PC-3 (cell line): ENCODE results near the gene SNX5. TPM values are rescaled to one million over a fixed set of nuclear protein-coding genes. Genes with fewer than 3 reads are reported as not detected.

Experiments used
- ATAC-seq: fragments of 200-7000 bp; cut with Tn5 transposase; 2 replicates; pipeline ENCODE4 v1.9.1; 2020; ENCODE audit warnings: mild to moderate bottlenecking, moderate library complexity
- BruUV-seq: library from RNA; stranded (reverse); fragments of 400-500 nt; replicated peaks from 2 replicates; lab custom pipeline; 2021; lab: Mats Ljungman, UMichigan
- CTCF ChIA-PET: fragments of 300-600 bp; sonication (Branson Sonifier 250); formaldehyde crosslinking; loops from one replicate; lab custom pipeline; 2022; ENCODE audit warnings: antibody characterized with exemption; lab: Charles Lee
- POLR2A ChIA-PET: fragments of 300-600 bp; sonication (Branson Sonifier 250); formaldehyde crosslinking; loops from one replicate; lab custom pipeline; 2022; ENCODE audit warnings: antibody characterized with exemption; ENCODE audit not compliant: unreplicated experiment; lab: Charles Lee
- DNase-seq: peaks from one replicate; pipeline ENCODE4 v3.0.0-alpha.2; 2015
- H2AFZ ChIP-seq: fragments of 300-600 bp; sonication (generic); 2 replicates; pipeline ENCODE4 v1.6.0; 2016; ENCODE audit warnings: antibody characterized with exemption, low read length
- H3F3A ChIP-seq: fragments of 300-600 bp; sonication (generic); one replicate; pipeline ENCODE4 v1.6.0; 2017; ENCODE audit warnings: antibody characterized with exemption, low read length, control low read depth, mild to moderate bottlenecking; ENCODE audit not compliant: unreplicated experiment
- H3K27ac ChIP-seq: fragments of 300-600 bp; sonication (generic); 2 replicates; pipeline ENCODE4 v1.5.1; 2016; ENCODE audit warnings: mild to moderate bottlenecking, low read length
- H3K27me3 ChIP-seq: fragments of 300-600 bp; sonication (generic); 2 replicates; pipeline ENCODE4 v1.6.1; 2016; ENCODE audit warnings: low read length, mixed read lengths
- H3K36me3 ChIP-seq: fragments of 300-600 bp; sonication (generic); 2 replicates; pipeline ENCODE4 v1.6.1; 2016; ENCODE audit warnings: low read depth, mixed run types, low read length, mixed read lengths
- H3K4me1 ChIP-seq: fragments of 300-600 bp; sonication (generic); 2 replicates; pipeline ENCODE4 v1.5.1; 2016; ENCODE audit warnings: low read length; ENCODE audit not compliant: insufficient read depth
- H3K4me2 ChIP-seq: fragments of 300-600 bp; sonication (generic); 2 replicates; pipeline ENCODE4 v1.6.0; 2016; ENCODE audit warnings: low read length
- H3K4me3 ChIP-seq: fragments of 300-600 bp; sonication (generic); 2 replicates; pipeline ENCODE4 v1.5.1; 2016; ENCODE audit warnings: mild to moderate bottlenecking, low read length, mixed read lengths
- H3K79me2 ChIP-seq: fragments of 300-600 bp; sonication (generic); 2 replicates; pipeline ENCODE4 v1.6.1; 2017; ENCODE audit warnings: low read length, mixed read lengths
- H3K9ac ChIP-seq: fragments of 300-600 bp; sonication (generic); 2 replicates; pipeline ENCODE4 v1.6.0; 2016; ENCODE audit warnings: mild to moderate bottlenecking, low read length
- H3K9me2 ChIP-seq: fragments of 300-600 bp; sonication (generic); replicated peaks from 2 replicates; pipeline ENCODE4 v1.6.1; 2016; ENCODE audit warnings: mixed run types, low read length, mixed read lengths
- H3K9me3 ChIP-seq: fragments of 300-600 bp; sonication (generic); 2 replicates; pipeline ENCODE4 v1.6.1; 2016; ENCODE audit warnings: low read length, mixed read lengths
- H4K20me1 ChIP-seq: fragments of 300-600 bp; sonication (generic); 2 replicates; pipeline ENCODE4 v1.6.1; 2016; ENCODE audit warnings: low read length, mixed read lengths
- EZH2 ChIP-seq: fragments of 300-600 bp; sonication (generic); IDR thresholded peaks from one replicate; pipeline ENCODE4 v1.6.1; 2017; ENCODE audit warnings: antibody characterized with exemption, mild to moderate bottlenecking, low read length; ENCODE audit not compliant: unreplicated experiment
- EZH2phosphoT487 ChIP-seq: fragments of 300-600 bp; sonication (generic); IDR thresholded peaks from 2 replicates; pipeline ENCODE4 v1.6.1; 2018; ENCODE audit warnings: mild to moderate bottlenecking, antibody characterized with exemption, low read length, borderline replicate concordance
- intact Hi-C: fragments of 100-400 bp; cut with micrococcal nuclease; formaldehyde crosslinking; loops from 2 replicates; pipeline ENCODE4 v1.9.0; 2023
- total RNA-seq: library from RNA; depleted of rRNA; stranded (reverse); fragments of >200 nt; gene quantifications from 2 replicates; pipeline ENCODE4 v1.2.3, GENCODE V29; 2014
- TF ChIP-seq, protein P1 (sequence below): fragments of 300-600 bp; sonication (generic); conservative IDR thresholded peaks from 2 replicates; pipeline ENCODE4 v1.5.1; 2017; ENCODE audit warnings: antibody characterized with exemption, low read depth, mild to moderate bottlenecking, low read length

Gene SNX5
- total RNA-seq, 1 experiment from 2014 or later: 159 TPM

DNA sequence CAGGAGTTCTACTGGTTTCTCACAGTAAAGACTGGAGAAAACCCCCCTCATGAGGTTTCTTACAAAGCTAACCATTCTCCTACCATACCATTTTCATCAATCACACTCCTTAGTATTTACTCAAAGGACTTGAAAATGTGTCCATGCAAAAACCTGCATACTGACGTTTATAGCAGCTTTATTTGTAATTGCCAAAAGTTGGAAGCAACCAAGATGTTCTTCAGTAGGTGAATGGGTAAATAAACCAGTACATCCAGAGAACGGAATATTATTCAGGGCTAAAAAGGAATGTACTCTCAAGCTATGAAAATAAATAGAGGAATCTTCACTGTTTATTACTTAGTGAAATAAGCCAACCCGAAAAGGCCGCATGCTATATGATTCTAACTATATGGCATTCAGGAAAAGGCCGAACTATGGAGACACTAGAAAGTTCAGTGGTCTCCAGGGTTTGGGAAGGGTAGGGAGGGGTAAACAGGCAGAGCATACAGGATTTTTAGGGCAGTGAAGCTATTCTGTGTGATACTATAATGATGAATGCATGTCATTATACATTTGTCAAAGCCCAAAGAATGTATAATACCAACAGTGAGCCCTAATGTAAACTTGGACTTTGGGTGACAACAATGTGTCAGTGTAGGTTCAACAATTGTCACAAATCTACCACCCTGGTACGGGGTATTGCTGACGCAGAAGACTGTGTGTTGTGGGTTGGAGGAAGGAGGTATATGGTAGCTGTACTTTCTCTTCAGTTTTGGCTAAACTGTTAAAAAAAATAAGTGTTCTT is 50.6 kb downstream of the SNX5 start:
- Histone ChIP-seq H3K4me2 (no peak overlapping the region), H3K4me3 (no peak overlapping the region), H3K4me1 (no peaks in the 10 kb centered on the region), H3K79me2 (no peaks in the 10 kb centered on the region), H2AFZ (no peak overlapping the region), H3K9ac (no peak overlapping the region), H3F3A (no peaks in the 10 kb centered on the region), H4K20me1 (no peaks in the 10 kb centered on the region), H3K9me3 (no peaks in the 10 kb centered on the region), H3K27me3 (no peaks in the 10 kb centered on the region), H3K9me2 (no peaks in the 10 kb centered on the region), H3K27ac (no peak overlapping the region), H3K36me3 (no peaks in the 10 kb centered on the region)
- no TSS peak for BruUV-seq
- no peak for DNase-seq
- TF ChIP-seq EZH2phosphoT487: no peak
- no peak for TF ChIP-seq EZH2
- TF ChIP-seq, protein P1, sequence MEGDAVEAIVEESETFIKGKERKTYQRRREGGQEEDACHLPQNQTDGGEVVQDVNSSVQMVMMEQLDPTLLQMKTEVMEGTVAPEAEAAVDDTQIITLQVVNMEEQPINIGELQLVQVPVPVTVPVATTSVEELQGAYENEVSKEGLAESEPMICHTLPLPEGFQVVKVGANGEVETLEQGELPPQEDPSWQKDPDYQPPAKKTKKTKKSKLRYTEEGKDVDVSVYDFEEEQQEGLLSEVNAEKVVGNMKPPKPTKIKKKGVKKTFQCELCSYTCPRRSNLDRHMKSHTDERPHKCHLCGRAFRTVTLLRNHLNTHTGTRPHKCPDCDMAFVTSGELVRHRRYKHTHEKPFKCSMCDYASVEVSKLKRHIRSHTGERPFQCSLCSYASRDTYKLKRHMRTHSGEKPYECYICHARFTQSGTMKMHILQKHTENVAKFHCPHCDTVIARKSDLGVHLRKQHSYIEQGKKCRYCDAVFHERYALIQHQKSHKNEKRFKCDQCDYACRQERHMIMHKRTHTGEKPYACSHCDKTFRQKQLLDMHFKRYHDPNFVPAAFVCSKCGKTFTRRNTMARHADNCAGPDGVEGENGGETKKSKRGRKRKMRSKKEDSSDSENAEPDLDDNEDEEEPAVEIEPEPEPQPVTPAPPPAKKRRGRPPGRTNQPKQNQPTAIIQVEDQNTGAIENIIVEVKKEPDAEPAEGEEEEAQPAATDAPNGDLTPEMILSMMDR: no peak
- CTCF ChIA-PET: interaction anchor here (0.6 kb wide), 1 partner anchor 17 kb away, joined by 3 read pairs; no protein-coding TSS in a partner anchor
- no peak for ATAC-seq
- intact Hi-C loops: no loop called here
- POLR2A ChIA-PET: no interaction called here

- H3K9ac ChIP-seq: no peak overlapping the region
- ChIA-PET CTCF (no interaction called here), POLR2A (no interaction called here)
- DNase-seq (no peak), ATAC-seq (no peak)
- no peak overlapping the region for H3K4me3 ChIP-seq
- no peaks in the 10 kb centered on the region for H3K9me3 ChIP-seq
- TF ChIP-seq, protein P1: no peak
- no peak for TF ChIP-seq EZH2
- TF ChIP-seq EZH2phosphoT487: no peak
- no peak overlapping the region for H3K27ac ChIP-seq
- H3K79me2 ChIP-seq: no peaks in the 10 kb centered on the region
- no TSS peak for BruUV-seq
- H3K27me3 ChIP-seq: no peaks in the 10 kb centered on the region
- H3K9me2 ChIP-seq: no peaks in the 10 kb centered on the region
- no peak overlapping the region for H2AFZ ChIP-seq
- no peaks in the 10 kb centered on the region for H4K20me1 ChIP-seq
- no peaks in the 10 kb centered on the region for H3K4me1 ChIP-seq
- no peaks in the 10 kb centered on the region for H3K36me3 ChIP-seq
- H3F3A ChIP-seq: no peaks in the 10 kb centered on the region
- no peak overlapping the region for H3K4me2 ChIP-seq
- intact Hi-C loops: no loop called here
Measured at GRCh38 chr20:17916433-17916891, 52.1 kb downstream of the SNX5 start.

GRCh38 chr20:17914957-17915356 is 53.6 kb downstream of the SNX5 start:
- POLR2A ChIA-PET: no interaction called here
- H3K4me2 ChIP-seq: no peak overlapping the region
- H3K9me3 ChIP-seq: no peaks in the 10 kb centered on the region
- intact Hi-C loops: no loop called here
- no peak overlapping the region for H2AFZ ChIP-seq
- H3K36me3 ChIP-seq: no peaks in the 10 kb centered on the region
- H3K27ac ChIP-seq: no peak overlapping the region
- H3K4me3 ChIP-seq: no peak overlapping the region
- no peak overlapping the region for H3K9ac ChIP-seq
- DNase-seq (no peak), ATAC-seq (no peak)
- no peaks in the 10 kb centered on the region for H4K20me1 ChIP-seq
- no TSS peak for BruUV-seq
- no peaks in the 10 kb centered on the region for H3K79me2 ChIP-seq
- H3K27me3 ChIP-seq: no peaks in the 10 kb centered on the region
- H3K4me1 ChIP-seq: no peaks in the 10 kb centered on the region
- CTCF ChIA-PET: no interaction called here
- TF ChIP-seq, protein P1: no peak
- TF ChIP-seq EZH2phosphoT487 (no peak), EZH2 (no peak)
- H3K9me2 ChIP-seq: no peaks in the 10 kb centered on the region
- H3F3A ChIP-seq: no peaks in the 10 kb centered on the region
